NCI-H187 treated with DMSO at 0.1 percent for 48 hours (cell line): ENCODE results near the gene TVP23A.

Experiments
- DNase-seq: peaks from one replicate; lab custom pipeline; 2025; lab: John Stamatoyannopoulos, UW

TVP23A gene

DNA sequence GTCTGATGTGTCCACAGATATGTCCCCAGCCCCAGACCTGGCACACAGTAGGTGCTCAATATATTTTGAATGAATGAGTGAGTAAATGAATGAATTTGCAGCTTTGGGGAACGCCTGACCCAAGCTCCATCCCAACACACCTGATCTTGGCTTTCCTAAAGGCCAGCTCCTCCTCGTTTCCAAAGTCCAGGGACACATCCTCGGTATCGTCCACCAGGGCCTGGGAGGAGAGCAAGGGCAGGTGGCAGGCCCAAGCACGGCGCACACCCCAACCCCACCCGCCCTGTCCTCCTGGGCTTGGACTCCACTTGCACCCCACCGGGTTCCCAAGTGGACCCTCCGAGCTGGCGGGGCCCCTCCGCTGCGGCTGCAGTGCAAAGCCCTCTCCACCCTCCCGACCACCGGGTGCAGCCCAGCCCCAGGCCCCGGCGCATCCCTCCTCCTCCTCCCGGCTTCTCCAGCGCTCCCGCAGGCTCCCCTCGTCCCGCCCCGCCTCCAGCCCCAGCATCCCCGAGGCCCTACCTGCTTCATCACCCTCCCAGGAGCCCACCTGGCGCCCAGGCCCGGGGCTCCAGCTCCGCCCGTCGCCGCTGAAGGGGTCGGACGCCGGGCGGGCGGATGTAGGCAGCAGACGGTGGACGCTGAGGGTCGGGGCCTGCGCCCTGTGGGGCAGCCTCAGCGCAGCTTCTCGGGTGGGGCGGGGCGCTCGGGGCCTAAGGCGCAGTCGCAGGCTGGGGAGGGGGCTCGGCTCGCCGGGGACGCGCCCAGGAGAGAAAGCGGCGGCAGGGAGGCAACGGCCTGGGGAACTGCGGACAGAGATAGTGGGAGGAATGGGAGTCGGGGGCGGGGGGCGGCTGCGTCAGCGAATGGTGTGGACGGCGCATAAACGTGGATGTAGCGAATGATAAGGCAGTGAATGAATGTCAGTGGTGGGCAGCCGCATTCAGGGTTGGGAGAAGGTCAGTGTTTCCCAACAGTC is at the start of gene TVP23A:
TVP23A (minus strand) TSS at position 832 of the 979 bp plus-strand sequence; CDS start at position 531, 301 bp downstream.
- no peak for DNase-seq

DNA sequence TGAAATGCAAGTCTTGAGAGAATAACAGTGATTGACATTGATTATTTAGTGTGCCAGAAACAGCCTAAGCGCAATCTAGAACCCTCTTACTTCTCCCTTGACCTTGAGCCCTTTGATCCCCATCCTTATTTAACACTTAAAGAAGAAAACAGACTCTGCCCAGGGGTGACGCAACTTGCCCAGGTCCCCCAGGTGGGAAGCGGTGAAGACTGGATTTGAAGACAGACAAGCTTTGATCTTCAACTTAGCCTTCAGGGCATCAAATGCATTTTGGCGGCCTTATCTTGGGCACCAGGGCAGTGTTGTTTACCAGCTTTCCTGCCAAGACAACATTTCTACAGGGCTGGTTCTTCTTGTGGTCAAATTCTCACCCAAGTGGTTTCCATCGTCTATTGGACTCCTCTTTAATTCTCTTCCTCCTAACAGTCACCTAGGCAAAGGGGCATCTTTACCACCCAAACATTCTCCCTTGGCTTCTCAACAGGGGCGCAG is 49.6 kb upstream of the TVP23A start:
- DNase-seq, result no peak

DNA sequence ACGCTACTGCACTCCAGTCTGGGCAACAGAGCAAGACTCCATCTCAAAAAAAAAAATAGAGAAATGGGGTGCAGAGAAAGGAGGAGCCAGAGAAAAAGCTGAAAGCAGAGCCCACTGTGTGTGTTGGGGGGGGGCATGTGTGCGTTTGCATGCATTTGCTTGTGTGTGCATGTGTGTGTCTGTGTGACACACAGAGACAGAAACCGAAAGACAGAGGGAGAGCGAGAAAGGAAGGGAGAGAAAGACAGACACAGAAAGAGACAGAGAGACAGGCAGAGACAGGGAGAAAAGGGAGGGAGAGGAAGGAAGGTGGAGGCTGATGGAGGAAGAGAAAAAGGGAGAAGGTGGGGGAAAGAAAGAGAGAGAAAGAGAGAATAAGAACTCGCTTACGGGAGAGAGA is 48.6 kb upstream of the TVP23A start:
- no peak for DNase-seq

DNA sequence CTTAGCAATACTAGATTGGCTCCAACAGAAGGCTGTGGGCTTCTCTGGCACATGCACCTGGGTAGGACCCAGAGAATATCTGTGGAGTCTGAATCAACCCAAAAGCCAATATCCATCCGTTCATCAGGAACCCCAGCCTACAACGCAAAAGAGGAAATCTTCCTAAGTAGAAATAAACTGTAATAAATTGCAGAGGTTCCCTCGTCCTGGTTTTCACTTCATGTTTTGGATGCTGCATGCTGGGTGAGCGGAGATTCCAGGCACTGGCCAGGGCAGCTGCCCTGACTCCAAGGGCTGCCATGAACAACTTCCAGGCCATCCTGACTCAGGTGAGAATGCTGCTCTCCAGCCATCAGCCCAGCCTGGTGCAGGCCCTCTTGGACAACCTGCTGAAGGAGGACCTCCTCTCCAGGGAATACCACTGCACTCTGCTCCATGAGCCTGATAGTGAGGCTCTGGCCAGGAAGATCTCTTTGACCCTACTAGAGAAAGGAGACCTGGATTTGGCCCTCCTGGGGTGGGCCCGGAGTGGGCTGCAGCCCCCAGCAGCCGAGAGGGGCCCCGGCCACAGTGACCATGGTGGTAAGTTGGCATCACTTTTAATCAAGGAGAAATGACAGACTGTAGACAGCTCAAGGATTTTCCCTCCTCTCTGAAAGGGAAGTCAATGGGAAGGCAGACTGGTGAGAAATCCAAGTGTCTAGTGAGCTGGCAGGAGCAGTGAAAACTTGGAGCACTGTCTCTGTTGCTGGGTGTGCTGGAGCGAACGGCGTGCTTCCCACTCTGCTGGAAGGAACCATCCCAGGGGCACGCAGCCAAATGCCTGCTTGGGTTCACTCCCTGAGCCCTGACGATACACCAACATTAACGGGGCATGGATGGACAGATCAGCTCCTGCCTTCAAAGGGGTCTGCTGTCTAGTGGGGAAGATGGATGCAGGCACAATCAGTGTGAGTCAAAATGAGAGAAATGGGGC is 47.7 kb upstream of the TVP23A start:
- DNase-seq, result no peak

DNA sequence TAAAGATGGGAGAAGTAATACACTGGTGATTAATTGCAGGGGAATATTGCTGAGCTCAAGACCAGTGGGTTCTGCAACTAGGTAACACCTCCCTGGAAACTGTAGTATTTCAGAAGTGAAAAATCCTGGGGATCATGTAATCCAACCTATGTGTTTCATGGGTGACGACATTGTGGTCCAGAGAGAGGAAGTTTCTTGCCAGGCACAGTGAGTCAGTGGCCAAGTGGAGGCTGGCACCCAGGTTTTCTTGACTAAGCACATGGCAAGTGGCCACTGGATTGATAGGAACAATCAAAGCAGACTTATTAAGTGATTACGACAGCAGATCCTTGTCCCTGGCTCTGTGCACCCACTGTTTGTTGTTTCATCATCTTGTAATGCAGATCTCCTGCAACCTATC is 43.8 kb upstream of the TVP23A start:
- no peak for DNase-seq

DNA sequence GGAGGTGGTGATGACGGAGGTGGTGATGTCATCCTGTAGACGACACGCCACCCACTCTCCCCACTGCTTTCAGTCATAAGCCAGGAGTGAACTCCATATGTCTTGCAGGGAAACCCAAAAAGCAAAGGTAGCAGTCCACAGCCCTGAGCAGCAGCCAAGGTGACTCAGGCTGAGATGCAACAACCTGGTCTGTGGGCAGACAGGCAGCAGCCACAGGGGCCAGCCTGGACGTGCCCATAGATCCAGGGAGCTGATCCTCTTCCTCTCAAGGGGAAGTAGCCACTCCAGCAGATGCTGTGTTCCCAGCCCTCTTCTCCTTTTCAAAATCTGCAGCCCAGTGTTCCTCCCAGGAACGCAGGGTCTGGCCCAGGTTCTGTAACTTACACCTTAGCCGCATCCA is 41.1 kb upstream of the TVP23A start:
- DNase-seq, result no peak

DNA sequence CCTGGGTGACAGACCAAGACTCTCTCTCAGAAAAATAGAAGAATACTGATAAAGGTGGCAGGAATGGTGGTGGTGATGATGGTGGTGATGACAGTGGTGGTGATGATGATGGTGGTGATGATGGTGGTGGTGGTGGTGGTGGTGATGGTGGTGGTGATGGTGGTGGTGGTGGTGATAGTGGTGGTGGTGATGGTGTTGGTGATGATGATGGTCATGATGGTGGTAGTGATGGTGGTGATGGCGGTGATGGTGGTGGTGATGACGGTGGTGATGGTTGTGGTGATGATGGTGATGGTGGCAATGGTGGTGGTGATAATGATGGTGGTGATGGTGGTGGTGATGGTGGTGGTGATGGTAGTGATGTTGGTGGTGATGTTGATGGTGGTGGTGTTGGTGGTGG is 40.4 kb upstream of the TVP23A start:
- no peak for DNase-seq

DNA sequence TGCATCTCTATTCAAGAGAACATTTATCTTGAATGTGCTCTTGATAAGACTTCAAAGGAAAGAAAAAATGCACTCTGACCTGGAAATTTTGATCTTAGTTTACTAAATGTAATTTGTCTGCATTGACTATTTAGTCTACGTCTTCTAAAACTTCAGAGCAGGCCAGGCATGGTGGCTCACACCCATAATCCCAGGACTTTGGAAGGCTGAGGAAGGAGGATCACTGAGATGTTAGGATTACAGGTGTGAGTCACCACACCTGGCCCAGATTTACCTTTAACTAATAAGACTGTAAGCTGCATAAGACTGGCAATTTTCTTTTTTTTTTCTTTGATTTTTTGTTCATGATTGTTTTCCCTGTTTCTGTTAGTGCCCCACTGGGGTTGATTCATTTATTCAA is 39.6 kb upstream of the TVP23A start:
- DNase-seq, result no peak

DNA sequence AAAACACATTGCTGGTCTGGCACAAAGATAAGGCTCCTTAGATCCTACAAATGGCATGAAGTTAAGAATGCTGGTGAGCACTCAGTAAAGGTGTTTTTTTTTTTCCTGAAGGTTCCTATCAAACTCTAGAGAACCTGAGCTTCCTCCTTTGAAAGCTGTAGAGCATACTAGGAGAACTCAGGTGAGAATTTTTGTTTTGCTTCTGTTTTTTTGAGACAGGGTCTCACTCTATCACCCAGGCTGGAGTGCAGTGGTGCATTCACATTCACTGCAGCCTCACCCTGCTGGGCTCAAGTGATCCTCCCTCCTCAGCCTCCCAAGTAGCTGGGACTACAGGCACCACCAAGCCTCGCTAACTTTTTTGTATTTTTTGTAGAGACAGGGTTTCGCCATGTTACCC is 37.4 kb upstream of the TVP23A start:
- DNase-seq, result no peak

DNA sequence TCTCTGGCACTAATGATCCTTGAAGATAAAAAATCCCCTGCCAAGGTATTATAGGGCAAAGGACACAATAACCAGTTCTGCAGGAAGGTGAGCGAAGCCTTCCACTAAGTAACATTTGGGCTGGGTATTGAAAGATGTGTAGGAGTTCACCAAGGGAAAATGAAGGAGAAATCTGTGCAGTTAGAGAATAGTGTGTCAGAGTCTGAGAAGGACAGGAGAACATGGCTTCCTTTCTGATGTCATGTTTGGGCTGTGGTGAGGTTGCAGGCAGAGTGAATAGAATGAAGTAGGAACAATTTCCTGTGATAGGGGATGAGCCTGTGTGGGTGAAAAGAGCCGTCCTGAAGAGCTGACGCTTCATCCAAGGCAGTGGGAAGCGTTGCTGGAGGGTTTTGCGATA is 34.4 kb upstream of the TVP23A start:
- no peak for DNase-seq

DNA sequence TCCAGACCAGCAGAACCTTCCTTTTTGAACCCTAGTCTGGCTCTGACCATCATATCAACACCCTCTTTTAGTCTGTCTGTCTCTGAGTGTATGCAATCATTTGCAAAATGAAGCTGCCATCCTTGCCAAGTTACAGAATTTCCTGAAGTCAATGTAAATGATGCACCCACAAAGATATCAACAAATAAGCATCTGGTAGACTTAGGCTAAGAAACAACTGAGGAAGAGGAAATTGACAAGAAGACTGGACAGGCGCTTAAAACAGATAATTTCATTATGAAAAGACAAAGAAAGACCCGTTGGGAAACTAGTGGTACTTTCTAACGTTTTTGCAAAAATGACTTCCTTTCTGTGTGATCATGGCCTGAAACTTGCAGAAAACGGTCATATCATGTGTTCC is 33.7 kb upstream of the TVP23A start:
- no peak for DNase-seq

DNA sequence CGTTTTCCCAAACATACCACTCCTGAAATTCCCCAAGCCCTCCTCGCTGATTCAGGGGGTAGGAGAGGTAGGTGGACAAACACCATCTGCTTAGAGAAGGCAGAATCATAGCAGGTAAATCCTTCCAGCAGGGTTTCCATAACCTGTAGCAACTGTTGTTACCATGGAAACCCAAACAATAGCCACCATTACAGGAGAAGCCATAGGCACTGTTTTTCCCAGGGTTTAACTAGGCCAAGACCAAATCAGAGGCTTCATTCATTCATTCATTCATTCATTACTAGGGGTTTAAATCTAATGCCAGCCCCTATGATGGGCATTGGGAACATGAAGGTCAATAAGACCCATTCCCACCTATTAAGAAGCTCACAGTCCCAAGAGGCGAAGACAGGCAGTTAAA is 32.9 kb upstream of the TVP23A start:
- DNase-seq, result no peak

DNA sequence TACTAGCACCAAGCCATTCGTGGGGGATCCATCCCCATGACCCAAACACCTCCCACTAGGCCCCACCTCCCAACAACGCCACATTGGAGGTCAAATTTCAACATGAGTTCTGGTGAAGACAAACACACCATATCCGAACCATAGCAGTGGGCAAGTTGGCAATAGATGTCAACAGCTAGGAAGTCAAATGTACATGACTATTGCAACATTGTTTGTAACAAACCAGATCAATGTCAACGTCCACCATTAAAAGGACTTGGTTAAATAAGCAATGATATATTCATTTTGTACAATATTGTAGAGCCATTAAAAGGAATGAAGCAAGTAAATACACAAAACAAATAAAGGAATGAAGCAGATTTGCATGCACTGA is 31.9 kb upstream of the TVP23A start:
- DNase-seq, result no peak

DNA sequence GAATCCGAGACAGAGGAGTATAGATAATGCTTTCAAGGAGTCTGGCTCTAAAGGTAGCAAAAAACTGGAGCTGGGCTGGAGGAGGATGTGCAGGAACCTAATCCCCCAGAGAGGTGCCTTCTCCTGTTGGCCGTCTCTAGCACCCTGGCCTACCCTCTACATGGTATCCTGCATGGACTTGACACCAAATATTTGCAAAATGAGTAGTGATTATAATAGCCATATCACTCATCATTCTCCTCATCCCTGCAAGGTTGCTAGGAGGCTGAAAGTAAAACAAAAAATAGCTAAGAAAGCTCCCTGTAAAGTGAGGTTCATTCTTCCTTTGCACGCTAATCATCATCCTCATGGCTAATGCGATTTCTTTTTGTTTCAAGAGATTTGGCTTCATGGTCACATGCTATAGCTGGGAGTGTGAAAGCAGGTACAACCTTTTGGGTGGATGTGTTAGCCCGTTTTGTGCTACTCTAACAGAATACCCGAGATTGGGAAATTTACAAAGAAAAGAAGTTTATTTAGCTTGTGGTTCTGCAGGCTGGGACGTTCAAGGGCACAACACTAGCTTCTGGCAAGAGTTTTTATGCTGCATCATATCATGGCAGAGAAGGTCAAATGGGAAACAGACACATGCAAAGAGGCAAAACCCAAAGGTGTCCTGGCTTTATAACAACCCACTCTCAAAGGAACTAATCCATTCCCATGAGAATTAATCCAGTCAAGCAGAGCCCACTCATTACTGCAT is 31.3 kb upstream of the TVP23A start:
- no peak for DNase-seq

DNA sequence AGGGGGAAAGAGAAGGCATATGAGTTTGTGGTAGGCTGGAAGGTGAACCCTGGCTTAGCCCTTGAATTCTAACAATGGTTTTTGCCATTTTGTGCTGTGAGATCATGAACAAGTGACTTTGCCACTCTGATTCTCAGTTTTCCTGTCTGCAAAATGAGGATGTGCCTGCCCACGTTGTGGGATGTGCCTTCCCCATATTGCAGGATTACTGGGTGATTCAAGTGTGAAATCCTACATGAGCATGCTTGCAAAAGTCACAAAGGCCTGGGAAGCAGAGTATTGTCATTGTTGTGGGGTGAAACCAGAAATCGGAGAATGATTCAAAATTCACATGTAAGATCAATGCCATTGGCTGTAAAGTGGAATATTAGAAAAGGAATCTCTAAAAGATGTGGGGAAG is 28.6 kb upstream of the TVP23A start:
- DNase-seq, result no peak

DNA sequence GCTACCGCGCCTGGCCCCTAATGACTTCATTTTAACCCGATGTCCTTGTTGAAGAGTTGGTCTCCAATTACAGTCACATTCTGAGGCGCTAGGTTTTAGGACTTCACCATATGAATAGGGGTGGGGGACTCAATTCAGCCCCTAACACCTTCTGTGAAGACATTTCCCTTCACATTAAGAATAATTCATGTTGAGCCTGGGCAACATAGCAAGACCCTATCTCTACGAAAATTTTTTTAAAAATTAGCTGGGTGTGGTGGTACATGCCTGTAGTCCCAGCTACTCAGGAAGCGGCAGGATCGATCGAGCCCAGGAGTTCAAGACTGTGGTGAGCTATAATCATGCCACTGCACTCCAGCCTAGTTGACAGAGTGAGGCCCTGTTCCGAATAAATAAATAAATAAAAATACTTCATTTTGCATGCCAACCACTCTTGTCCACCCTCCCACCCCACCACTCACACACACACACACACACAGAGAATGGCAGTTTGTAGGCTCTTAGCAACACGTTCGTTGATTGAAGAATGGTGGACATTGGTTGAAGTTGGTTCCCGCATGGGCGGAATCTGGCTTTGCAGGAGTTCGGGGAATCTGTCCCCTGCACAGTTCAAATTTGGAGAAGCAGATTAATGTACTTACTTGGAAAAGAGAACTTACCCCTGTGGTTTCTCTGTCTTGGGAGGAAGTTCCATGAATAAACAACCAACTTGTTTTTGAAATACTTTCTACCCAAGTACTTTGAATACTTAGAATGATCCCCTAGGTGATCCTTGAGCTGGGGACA is 27.8 kb upstream of the TVP23A start:
- no peak for DNase-seq

DNA sequence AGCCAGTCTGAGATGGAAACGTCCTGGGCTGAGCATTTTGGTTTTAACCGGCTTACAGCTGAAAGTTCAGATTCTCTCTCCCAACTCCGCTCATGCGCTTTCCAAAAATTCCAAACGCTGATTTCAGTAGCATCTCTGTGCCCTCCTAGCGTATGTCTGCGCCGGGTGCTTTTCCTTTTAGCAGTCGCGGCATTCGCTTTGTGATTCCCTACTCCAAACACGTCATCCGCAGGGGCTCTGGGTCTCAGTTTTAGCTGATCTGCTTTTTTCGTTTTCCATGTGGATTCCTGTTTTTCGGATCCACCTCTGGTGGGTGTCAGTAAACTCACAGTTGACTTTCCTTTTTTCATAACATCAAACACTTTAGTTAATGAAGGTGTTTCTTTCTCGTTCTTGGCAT is 22.1 kb upstream of the TVP23A start:
- no peak for DNase-seq

DNA sequence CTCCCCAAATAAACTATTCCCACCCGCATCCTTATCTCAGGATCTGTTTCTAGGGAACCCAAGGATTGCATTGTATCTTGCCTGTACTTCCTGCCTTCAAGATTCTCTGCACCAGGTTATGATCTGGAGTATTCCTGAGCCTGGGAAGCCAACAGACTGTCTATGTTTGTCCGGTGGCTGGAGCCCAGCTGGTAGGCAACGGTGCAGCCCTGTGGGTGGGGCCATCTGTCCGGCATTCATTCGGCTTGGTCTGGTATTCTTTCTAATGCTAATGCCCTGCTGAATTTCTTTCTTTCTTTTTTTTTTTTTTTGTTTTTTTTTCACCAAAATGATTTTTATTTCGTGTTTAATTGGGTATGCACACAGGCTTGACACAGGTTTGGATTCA is 20.7 kb upstream of the TVP23A start:
- DNase-seq, result no peak

DNA sequence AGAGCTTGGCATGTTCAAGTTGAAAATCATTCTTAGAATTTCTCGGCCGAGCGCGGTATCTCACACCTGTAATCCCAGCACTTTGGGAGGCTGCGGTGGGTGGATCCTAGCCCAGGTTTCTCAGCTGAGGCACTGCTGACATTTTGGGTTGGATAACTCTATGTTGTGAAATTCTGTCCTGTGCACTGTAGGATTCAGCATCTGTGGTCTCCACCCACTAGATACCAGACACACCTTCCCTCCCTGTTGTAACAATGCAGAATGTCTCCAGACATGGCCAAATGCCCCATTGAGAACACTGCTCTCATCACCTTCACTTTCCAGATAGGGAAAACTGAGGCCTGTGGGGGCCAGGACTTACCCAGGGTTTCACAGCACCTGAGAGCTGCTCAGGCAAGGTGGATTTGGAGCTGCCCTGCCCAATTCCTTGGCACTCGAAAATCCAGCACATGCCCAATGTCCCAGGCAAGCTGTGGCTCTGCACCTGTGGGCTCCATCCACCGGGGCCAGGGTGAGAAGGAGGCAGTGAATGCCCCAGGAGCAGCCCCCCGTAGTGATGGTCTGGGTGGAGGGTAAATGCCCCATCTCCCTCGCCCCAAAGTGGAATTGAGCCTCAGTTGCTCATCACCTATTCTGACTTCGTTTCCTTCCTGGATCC is 20.2 kb upstream of the TVP23A start:
- DNase-seq, result no peak

DNA sequence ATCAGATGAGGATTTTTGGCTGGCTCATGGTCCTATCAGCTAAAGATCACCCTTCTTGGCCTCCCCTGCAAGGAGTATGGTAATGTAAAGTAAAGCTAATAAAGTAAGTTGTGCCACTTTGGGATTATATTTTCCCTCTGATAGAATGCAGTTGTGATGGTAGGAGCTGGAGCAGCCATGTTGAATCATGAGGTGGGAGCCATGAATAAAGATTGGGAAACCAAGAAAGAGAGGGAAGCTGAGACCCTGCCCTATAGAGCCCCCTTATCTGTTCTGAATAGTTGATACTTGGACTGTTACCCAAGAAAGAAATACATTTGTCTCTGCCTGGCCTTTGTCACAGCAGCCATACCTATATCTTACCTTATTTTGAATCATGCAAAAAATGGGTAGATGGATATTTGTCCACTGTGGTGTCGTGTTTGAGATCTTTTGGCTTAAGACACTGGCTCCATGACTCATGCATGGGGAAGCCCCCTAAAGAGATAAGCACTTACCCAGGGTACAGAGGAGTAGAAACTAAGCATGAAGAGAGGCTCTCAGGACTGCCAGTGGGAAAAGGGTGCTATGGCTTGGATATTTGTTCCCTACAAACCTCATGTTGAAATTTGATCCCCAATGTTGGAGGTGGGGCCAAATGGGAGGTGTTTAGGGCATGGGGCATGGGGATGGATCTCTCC is 17.7 kb upstream of the TVP23A start:
- no peak for DNase-seq
